Vagina (tissue), 2 donors: Measurements from ENCODE around the gene AGPAT1.

Experiments used
- CTCF ChIP-seq, 3 experiments: fragments of 450-650 bp in 2 of 3; fragments of 200-600 bp in 1 of 3; sonication (generic) in 1 of 3; IDR thresholded peaks; one replicate each; pipeline ENCODE4 v1.5.1; 2017 to 2019; ENCODE audit warnings: antibody characterized with exemption in 3 of 3, mild to moderate bottlenecking in 2 of 3, moderate library complexity in 2 of 3
- POLR2AphosphoS5 ChIP-seq, 2 donors: sonication (generic); formaldehyde crosslinking; IDR thresholded peaks; one replicate each; pipeline ENCODE4 v1.9.0; 2017; ENCODE audit warnings: antibody characterized with exemption in 2 of 2, mild to moderate bottlenecking in 2 of 2, low read depth in 1 of 2; ENCODE audit not compliant: insufficient read depth in 1 of 2

GRCh38 chr6:32168807-32169591 is 6.9 kb downstream of the AGPAT1 start:
- TF ChIP-seq CTCF (IDR thresholded peaks at IDR 0.05) (no peak), POLR2AphosphoS5 (IDR thresholded peaks at IDR 0.05; ENCODE audit: insufficient read depth in 1 of 2, low read depth in 1 of 2) (no peak)
